ENCODE data around the gene EPM2A. TPM values are rescaled to one million over a fixed set of nuclear protein-coding genes. Genes with fewer than 3 reads are reported as not detected.

EPM2A gene
- total RNA-seq, 1 experiment from 2014 or later: 4.8 TPM

DNA sequence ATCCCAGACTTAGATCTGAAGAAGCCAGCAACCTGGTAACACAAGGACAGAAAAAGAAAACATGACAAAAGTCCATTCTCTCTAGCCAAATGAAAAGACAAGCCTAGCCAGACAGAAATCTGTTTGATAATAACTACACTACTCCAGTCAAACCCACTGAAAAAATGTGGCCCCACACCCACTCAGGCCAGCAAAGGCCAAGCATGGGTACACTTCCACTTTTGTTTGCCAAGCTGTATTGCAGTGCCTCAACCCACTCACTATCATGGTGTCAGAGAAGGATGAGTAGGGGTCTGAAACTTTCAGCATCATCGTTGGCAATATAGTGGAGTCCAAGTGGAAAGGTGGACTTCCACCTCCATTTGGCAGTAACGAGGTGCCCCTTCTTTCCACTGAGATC lies 45.8 kb downstream of the EPM2A start:
- no peaks in the 10 kb centered on the region for H3K27me3 Mint-ChIP-seq (ENCODE audit: insufficient read depth, unreplicated experiment)
- ChIA-PET POLR2A (no interaction called here), CTCF (no interaction called here)
- no peak for DNase-seq (ENCODE audit: unreplicated experiment)
- H3K36me3 Mint-ChIP-seq (ENCODE audit: insufficient read depth, unreplicated experiment): no peaks in the 10 kb centered on the region
- intact Hi-C loops (cut with micrococcal nuclease): no loop called here
- no TSS peak for BruUV-seq (replicated peaks)
- H3K4me1 Mint-ChIP-seq (ENCODE audit: insufficient read depth, unreplicated experiment): peaks cover 11% of the 10 kb centered on the region
- H3K9me3 Mint-ChIP-seq (ENCODE audit: unreplicated experiment): peaks cover 16% of the 10 kb centered on the region
- no peak overlapping the region for H3K27ac Mint-ChIP-seq (ENCODE audit: low read depth, unreplicated experiment)
- TF ChIP-seq CTCF (IDR thresholded peaks at IDR 0.05; ENCODE audit: unreplicated experiment): no peak
- no peak overlapping the region for H3K4me3 Mint-ChIP-seq (ENCODE audit: unreplicated experiment)

GRCh38 chr6:145688493-145688905 lies 46.8 kb downstream of the EPM2A start:
- BruUV-seq (replicated peaks): no TSS peak
- intact Hi-C loops (cut with micrococcal nuclease): no loop called here
- DNase-seq (ENCODE audit: unreplicated experiment): peak; percentile 33
- H3K36me3 Mint-ChIP-seq (ENCODE audit: insufficient read depth, unreplicated experiment): no peaks in the 10 kb centered on the region
- TF ChIP-seq CTCF (IDR thresholded peaks at IDR 0.05; ENCODE audit: unreplicated experiment): no peak
- ChIA-PET CTCF (interaction anchor here (0.6 kb wide), 1 partner anchor 527 kb away, joined by 3 read pairs; no protein-coding TSS in a partner anchor), POLR2A (no interaction called here)
- peaks cover 11% of the 10 kb centered on the region for H3K4me1 Mint-ChIP-seq (ENCODE audit: insufficient read depth, unreplicated experiment)
- peaks cover 16% of the 10 kb centered on the region for H3K9me3 Mint-ChIP-seq (ENCODE audit: unreplicated experiment)
- peak overlapping the region; percentile 75 for H3K27ac Mint-ChIP-seq (ENCODE audit: low read depth, unreplicated experiment)
- H3K4me3 Mint-ChIP-seq (ENCODE audit: unreplicated experiment): no peak overlapping the region
- H3K27me3 Mint-ChIP-seq (ENCODE audit: insufficient read depth, unreplicated experiment): no peaks in the 10 kb centered on the region

- Mint-ChIP-seq H3K27ac (ENCODE audit: low read depth, unreplicated experiment) (no peak overlapping the region), H3K4me1 (ENCODE audit: insufficient read depth, unreplicated experiment) (peaks cover 11% of the 10 kb centered on the region), H3K27me3 (ENCODE audit: insufficient read depth, unreplicated experiment) (no peaks in the 10 kb centered on the region), H3K9me3 (ENCODE audit: unreplicated experiment) (peaks cover 12% of the 10 kb centered on the region), H3K36me3 (ENCODE audit: insufficient read depth, unreplicated experiment) (peaks cover 7% of the 10 kb centered on the region), H3K4me3 (ENCODE audit: unreplicated experiment) (no peak overlapping the region)
- no TSS peak for BruUV-seq (replicated peaks)
- no peak for TF ChIP-seq CTCF (IDR thresholded peaks at IDR 0.05; ENCODE audit: unreplicated experiment)
- intact Hi-C loops (cut with micrococcal nuclease): no loop called here
- CTCF ChIA-PET: no interaction called here
- POLR2A ChIA-PET: interaction anchor here (1.5 kb wide), 1 partner anchor 13 kb away, joined by 4 read pairs; no protein-coding TSS in a partner anchor
- DNase-seq (ENCODE audit: unreplicated experiment): no peak
These were observed 49.4 kb downstream of the EPM2A start for GRCh38 chr6:145685932-145686331.

GRCh38 chr6:145681965-145682364 lies 53.4 kb downstream of the EPM2A start:
- no peaks in the 10 kb centered on the region for H3K27me3 Mint-ChIP-seq (ENCODE audit: insufficient read depth, unreplicated experiment)
- ChIA-PET POLR2A (interaction anchor here (0.6 kb wide), 1 partner anchor 45 kb away, joined by 4 read pairs; no protein-coding TSS in a partner anchor), CTCF (interaction anchor here (0.6 kb wide), 1 partner anchor 18 kb away, joined by 3 read pairs; no protein-coding TSS in a partner anchor)
- H3K36me3 Mint-ChIP-seq (ENCODE audit: insufficient read depth, unreplicated experiment): peaks cover 7% of the 10 kb centered on the region
- H3K9me3 Mint-ChIP-seq (ENCODE audit: unreplicated experiment): peaks cover 18% of the 10 kb centered on the region
- intact Hi-C loops (cut with micrococcal nuclease): no loop called here
- H3K27ac Mint-ChIP-seq (ENCODE audit: low read depth, unreplicated experiment): no peak overlapping the region
- no peak overlapping the region for H3K4me3 Mint-ChIP-seq (ENCODE audit: unreplicated experiment)
- TF ChIP-seq CTCF (IDR thresholded peaks at IDR 0.05; ENCODE audit: unreplicated experiment): no peak
- BruUV-seq (replicated peaks): no TSS peak
- H3K4me1 Mint-ChIP-seq (ENCODE audit: insufficient read depth, unreplicated experiment): no peaks in the 10 kb centered on the region
- DNase-seq (ENCODE audit: unreplicated experiment): no peak

Measured in MCF 10A (cell line).